Measurements from ENCODE around the gene GABPA.
A peak's percentile ranks its signal among the peaks of the same experiment; 100 is the strongest.
"Not testable (repeated sequence)": the region's sequence is repeated elsewhere in the genome, so short reads cannot be mapped to it uniquely, and the experiment has no call there.

Gene GABPA

GRCh38 chr21:25742900-25743299 is 8.1 kb downstream of the GABPA start:
- no peak for DNase-seq

GRCh38 chr21:25744854-25745253 is 10.1 kb downstream of the GABPA start:
- no peak for DNase-seq

- no peak for DNase-seq
Observed at GRCh38 chr21:25750085-25750484, 15.3 kb downstream of the GABPA start.

GRCh38 chr21:25752416-25752815 is 17.6 kb downstream of the GABPA start:
- no peak for DNase-seq

GRCh38 chr21:25756190-25756932 is 21.6 kb downstream of the GABPA start:
- DNase-seq: no peak

- no peak for DNase-seq
Observed at GRCh38 chr21:25757531-25757930, 22.8 kb downstream of the GABPA start.

GRCh38 chr21:25759573-25759972 is 24.8 kb downstream of the GABPA start:
- DNase-seq: no peak

GRCh38 chr21:25760061-25760460 is 25.3 kb downstream of the GABPA start:
- no peak for DNase-seq

- DNase-seq: no peak
Observed at GRCh38 chr21:25760677-25761076, 25.9 kb downstream of the GABPA start.

- no peak for DNase-seq
Observed at GRCh38 chr21:25764065-25764464, 29.3 kb downstream of the GABPA start.

- DNase-seq: no peak
Observed at GRCh38 chr21:25767921-25768320, 33.1 kb downstream of the GABPA start.

- no peak for DNase-seq
Observed at GRCh38 chr21:25772686-25773085, 37.9 kb downstream of the GABPA start.

- DNase-seq: no peak
Observed at GRCh38 chr21:25776440-25776839, 41.7 kb downstream of the GABPA start.

- DNase-seq: not testable (repeated sequence)
Observed at GRCh38 chr21:25778126-25778875, 43.5 kb downstream of the GABPA start.

GRCh38 chr21:25788677-25789076 is 53.9 kb downstream of the GABPA start:
- DNase-seq: no peak

GRCh38 chr21:25790122-25790877 is 55.5 kb downstream of the GABPA start:
- DNase-seq: no peak

GRCh38 chr21:25790878-25791204 is 56.1 kb downstream of the GABPA start:
- DNase-seq: no peak

GRCh38 chr21:25791319-25791718 is 56.5 kb downstream of the GABPA start:
- DNase-seq: no peak

- peak; percentile 81 for DNase-seq
Observed at GRCh38 chr21:25801217-25802014, 66.6 kb downstream of the GABPA start.

GRCh38 chr21:25806060-25806459 is 71.3 kb downstream of the GABPA start:
- DNase-seq: no peak

GRCh38 chr21:25807191-25807590 is 72.4 kb downstream of the GABPA start:
- DNase-seq: no peak

- no peak for DNase-seq
Observed at GRCh38 chr21:25809013-25809412, 74.2 kb downstream of the GABPA start.

GRCh38 chr21:25811186-25811585 is 76.4 kb downstream of the GABPA start:
- DNase-seq: no peak

All from CD4-positive, alpha-beta T cell treated with Interferon gamma for 1 hour (primary cell).